A549 (cell line): ENCODE measurements around the gene MTO1.

Experiments
- CEBPB ChIP-seq, 2 experiments: fragments of >200 bp in 1 of 2; sonication (Bioruptor Twin) in 1 of 2; formaldehyde crosslinking in 1 of 2; IDR thresholded peaks; 2 replicates each; pipeline ENCODE4 v1.6.1; 2012 to 2016
- CTCF ChIP-seq: fragments of >200 bp; sonication (Bioruptor Twin); formaldehyde crosslinking; IDR thresholded peaks from 3 replicates; pipeline ENCODE4 v1.5.1; 2016
- ESRRA ChIP-seq: fragments of 150-350 bp; IDR thresholded peaks from 2 replicates; pipeline ENCODE4 v1.6.1; 2014; ENCODE audit warnings: mild to moderate bottlenecking, low read length, borderline replicate concordance
- HDAC2 ChIP-seq: fragments of 200-600 bp; sonication (generic); IDR thresholded peaks from 2 replicates; pipeline ENCODE4 v1.6.1; 2016
- JUN ChIP-seq, 2 experiments: fragments of >200 bp; sonication (Bioruptor Twin); formaldehyde crosslinking; IDR thresholded peaks; 2 replicates in 1 of 2; 3 replicates in 1 of 2; pipeline ENCODE4 v1.6.1; 2016 to 2017
- JUNB ChIP-seq: fragments of >200 bp; sonication (Bioruptor Twin); formaldehyde crosslinking; IDR thresholded peaks from 2 replicates; pipeline ENCODE4 v1.6.1; 2016
- MAX ChIP-seq: IDR thresholded peaks from 2 replicates; pipeline ENCODE4 v1.6.1; 2012
- NFE2L2 ChIP-seq: fragments of 150-350 bp; conservative IDR thresholded peaks from 2 replicates; pipeline ENCODE4 v1.6.1; 2014; ENCODE audit warnings: low read length
- NR3C1 ChIP-seq: fragments of >200 bp; sonication (Bioruptor Twin); formaldehyde crosslinking; IDR thresholded peaks from 3 replicates; pipeline ENCODE4 v1.6.1; 2017
- TP53 ChIP-seq: fragments of 250-450 bp; sonication (Bioruptor Pico); IDR thresholded peaks from 2 replicates; pipeline ENCODE4 v1.5.0; 2021; ENCODE audit warnings: mild to moderate bottlenecking, moderate library complexity
- TF ChIP-seq, protein P1 (sequence below): fragments of 150-350 bp; IDR thresholded peaks from 2 replicates; pipeline ENCODE4 v1.6.1; 2014; ENCODE audit warnings: low read depth, mild to moderate bottlenecking, low read length

DNA sequence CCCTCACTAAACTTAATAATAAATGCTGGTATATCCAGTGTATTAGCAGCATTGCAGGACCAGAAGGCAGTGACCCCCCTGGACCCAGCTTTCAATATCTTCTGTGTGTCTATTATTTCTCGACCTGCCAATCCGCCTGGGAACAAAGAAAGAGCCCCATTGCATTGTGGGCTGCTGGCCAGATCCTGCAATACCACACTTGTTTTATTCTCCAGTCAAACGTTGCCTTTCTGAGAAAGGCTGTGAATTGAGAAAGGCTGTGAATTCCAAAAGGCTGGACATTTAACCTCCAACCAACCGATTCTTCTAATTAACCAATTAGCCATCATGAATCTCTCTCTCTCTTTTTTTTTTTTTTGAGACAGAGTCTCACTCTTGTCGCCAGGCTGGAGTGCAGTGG, 1.5 kb upstream of the MTO1 start:
- no peak for TF ChIP-seq NFE2L2
- TF ChIP-seq CEBPB (IDR thresholded peaks at IDR 0.05), result no peak
- TF ChIP-seq NR3C1, result no peak
- TF ChIP-seq CTCF, result no peak
- TF ChIP-seq, protein P1, sequence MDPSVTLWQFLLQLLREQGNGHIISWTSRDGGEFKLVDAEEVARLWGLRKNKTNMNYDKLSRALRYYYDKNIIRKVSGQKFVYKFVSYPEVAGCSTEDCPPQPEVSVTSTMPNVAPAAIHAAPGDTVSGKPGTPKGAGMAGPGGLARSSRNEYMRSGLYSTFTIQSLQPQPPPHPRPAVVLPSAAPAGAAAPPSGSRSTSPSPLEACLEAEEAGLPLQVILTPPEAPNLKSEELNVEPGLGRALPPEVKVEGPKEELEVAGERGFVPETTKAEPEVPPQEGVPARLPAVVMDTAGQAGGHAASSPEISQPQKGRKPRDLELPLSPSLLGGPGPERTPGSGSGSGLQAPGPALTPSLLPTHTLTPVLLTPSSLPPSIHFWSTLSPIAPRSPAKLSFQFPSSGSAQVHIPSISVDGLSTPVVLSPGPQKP, result no peak
- TF ChIP-seq JUNB, result no peak
- TF ChIP-seq MAX, result no peak
- TF ChIP-seq HDAC2, result no peak
- no peak for TF ChIP-seq TP53 (CRISPR knock-in tag)
- TF ChIP-seq ESRRA, result no peak
- TF ChIP-seq JUN (IDR thresholded peaks at IDR 0.05), result no peak
